ENCODE results near the gene CPLX1. TPM values are rescaled to one million over a fixed set of nuclear protein-coding genes. Genes with fewer than 3 reads are reported as not detected.

The CPLX1 gene
- polyA plus RNA-seq, 1 donor (not counting 4 experiments of a cell fraction or from before 2014, with no cell fraction given): 0.04 TPM

- H3K4me1 ChIP-seq (ENCODE audit: control insufficient read depth, extremely low read depth, insufficient read depth, low read length): no peaks in the 10 kb centered on the region
- H3K4me2 ChIP-seq (ENCODE audit: control insufficient read depth, extremely low read depth, insufficient read depth, low read depth, low read length): no peak overlapping the region
- H2AFZ ChIP-seq (ENCODE audit: control insufficient read depth, low read length): no peak overlapping the region
- FAIRE-seq: no peak
- peaks cover 30% of the 10 kb centered on the region for H3K79me2 ChIP-seq (ENCODE audit: control insufficient read depth, insufficient read depth, low read length)
- peaks cover 9 to 33% of the 10 kb centered on the region in 2 experiments for H3K36me3 ChIP-seq (ENCODE audit: control insufficient read depth in 2 of 2, extremely low read depth in 1 of 2, insufficient read depth in 2 of 2, low read length in 2 of 2)
- H4K20me1 ChIP-seq (ENCODE audit: control insufficient read depth, extremely low read depth, insufficient read depth, low read length): peaks cover 2% of the 10 kb centered on the region
- no peaks in the 10 kb centered on the region for H3K27me3 ChIP-seq (ENCODE audit: control insufficient read depth, extremely low read depth, insufficient read depth, low read length)
- dilution Hi-C loops (cut with MboI; ENCODE audit: extremely low pct_ligation_motif_present, low sequenced_read_pairs): no loop called here
- H3K4me3 ChIP-seq (ENCODE audit: control insufficient read depth in 2 of 3, extremely low read depth in 1 of 3, insufficient read depth in 2 of 3, low read depth in 1 of 3, low read length in 3 of 3): no peak overlapping the region
- no peaks in the 10 kb centered on the region for H3K9me1 ChIP-seq (ENCODE audit: control insufficient read depth, extremely low read depth, insufficient read depth, low read length)
- no peak for TF ChIP-seq EZH2 (IDR thresholded peaks at IDR 0.05; ENCODE audit: low read length)
- TF ChIP-seq CTCF (optimal IDR thresholded peaks at IDR 0.05 in 1 of 3, IDR thresholded peaks at IDR 0.05 in 1 of 3, conservative IDR thresholded peaks at IDR 0.05 in 1 of 3; ENCODE audit: extremely low read depth in 1 of 3, insufficient read depth in 2 of 3, low read length in 3 of 3): no peak
- no peaks in the 10 kb centered on the region for H3K9me3 ChIP-seq (ENCODE audit: control insufficient read depth, low read depth, low read length)
- no peak overlapping the region for H3K9ac ChIP-seq (ENCODE audit: control insufficient read depth, extremely low read depth, insufficient read depth, low read length)
- H3K27ac ChIP-seq (ENCODE audit: control insufficient read depth, insufficient read depth, low read length): no peak overlapping the region
- no peak for DNase-seq (ENCODE audit: low read depth, low spot score)
These were observed 75.9 kb downstream of the CPLX1 start for GRCh38 chr4:749698-750666.

GRCh38 chr4:748461-748860, 77.5 kb downstream of the CPLX1 start:
- TF ChIP-seq CTCF (optimal IDR thresholded peaks at IDR 0.05 in 1 of 3, IDR thresholded peaks at IDR 0.05 in 1 of 3, conservative IDR thresholded peaks at IDR 0.05 in 1 of 3; ENCODE audit: extremely low read depth in 1 of 3, insufficient read depth in 2 of 3, low read length in 3 of 3) (no peak), EZH2 (IDR thresholded peaks at IDR 0.05; ENCODE audit: low read length) (no peak)
- Histone ChIP-seq H3K27ac (ENCODE audit: control insufficient read depth, insufficient read depth, low read length) (no peak overlapping the region), H4K20me1 (ENCODE audit: control insufficient read depth, extremely low read depth, insufficient read depth, low read length) (peaks cover 2% of the 10 kb centered on the region), H2AFZ (ENCODE audit: control insufficient read depth, low read length) (no peak overlapping the region), H3K9me1 (ENCODE audit: control insufficient read depth, extremely low read depth, insufficient read depth, low read length) (no peaks in the 10 kb centered on the region), H3K9me3 (ENCODE audit: control insufficient read depth, low read depth, low read length) (no peaks in the 10 kb centered on the region), H3K4me2 (ENCODE audit: control insufficient read depth, extremely low read depth, insufficient read depth, low read depth, low read length) (no peak overlapping the region), H3K4me3 (ENCODE audit: control insufficient read depth in 2 of 3, extremely low read depth in 1 of 3, insufficient read depth in 2 of 3, low read depth in 1 of 3, low read length in 3 of 3) (no peak overlapping the region), H3K4me1 (ENCODE audit: control insufficient read depth, extremely low read depth, insufficient read depth, low read length) (no peaks in the 10 kb centered on the region), H3K36me3 (ENCODE audit: control insufficient read depth in 2 of 2, extremely low read depth in 1 of 2, insufficient read depth in 2 of 2, low read length in 2 of 2) (peaks cover 9 to 20% of the 10 kb centered on the region in 2 experiments), H3K27me3 (ENCODE audit: control insufficient read depth, extremely low read depth, insufficient read depth, low read length) (no peaks in the 10 kb centered on the region), H3K79me2 (ENCODE audit: control insufficient read depth, insufficient read depth, low read length) (peaks cover 24% of the 10 kb centered on the region), H3K9ac (ENCODE audit: control insufficient read depth, extremely low read depth, insufficient read depth, low read length) (no peak overlapping the region)
- dilution Hi-C loops (cut with MboI; ENCODE audit: extremely low pct_ligation_motif_present, low sequenced_read_pairs): no loop called here
- DNase-seq (ENCODE audit: low read depth, low spot score) (no peak), FAIRE-seq (no peak)

Data from keratinocyte (primary cell).